CD4-positive, alpha-beta T cell (primary cell): ENCODE measurements around the gene CNOT2. TPM values are rescaled to one million over a fixed set of nuclear protein-coding genes. Genes with fewer than 3 reads are reported as not detected.
A peak's percentile ranks its signal among the peaks of the same experiment; 100 is the strongest.

ENCODE experiments used
- ATAC-seq: fragments of 200-7000 bp; cut with Tn5 transposase; one replicate; pipeline ENCODE4 v1.10.0; 2022; ENCODE audit warnings: mild to moderate bottlenecking; ENCODE audit not compliant: poor library complexity
- CTCF ChIA-PET: fragments of 350-600 bp; sonication (Branson Sonifier 250); formaldehyde crosslinking; loops from one replicate; lab custom pipeline; 2021; ENCODE audit warnings: antibody characterized with exemption, inconsistent platforms; lab: Charles Lee
- POLR2A ChIA-PET: fragments of 350-600 bp; sonication (Branson Sonifier 250); formaldehyde crosslinking; loops from one replicate; lab custom pipeline; 2021; ENCODE audit warnings: antibody characterized with exemption, inconsistent platforms; lab: Charles Lee
- DNase-seq, 14 experiments: peaks; one replicate each; pipeline ENCODE4 v3.0.0-alpha.2; 2013 to 2020; ENCODE audit warnings: mixed read lengths in 2 of 14
- H3K27ac ChIP-seq, 2 donors: one replicate each; pipeline versions ENCODE4 v1.5.1 to v1.7.0; 2013; ENCODE audit warnings: low read length in 2 of 2, low read depth in 1 of 2, mild to moderate bottlenecking in 1 of 2
- H3K27me3 ChIP-seq, 2 experiments: 1 replicate in 1 of 2; 2 replicates in 1 of 2; pipeline versions ENCODE4 v1.6.1 to v1.7.0; 2013; ENCODE audit warnings: low read length in 2 of 2, control low read depth in 1 of 2, mild to moderate bottlenecking in 1 of 2, moderate library complexity in 1 of 2; ENCODE audit not compliant: insufficient read depth in 2 of 2, control insufficient read depth in 1 of 2
- H3K36me3 ChIP-seq: one replicate; pipeline ENCODE4 v1.6.1; 2013; ENCODE audit warnings: low read length, control low read depth; ENCODE audit not compliant: insufficient read depth
- H3K4me1 ChIP-seq: one replicate; pipeline ENCODE4 v1.6.1; 2013; ENCODE audit warnings: low read length, control low read depth; ENCODE audit not compliant: insufficient read depth
- H3K4me3 ChIP-seq: one replicate; pipeline ENCODE4 v1.5.1; 2013; ENCODE audit warnings: mild to moderate bottlenecking, low read length, moderate library complexity
- H3K9me3 ChIP-seq, 2 experiments: 1 replicate in 1 of 2; 2 replicates in 1 of 2; pipeline versions ENCODE4 v1.6.1 to v1.7.0; 2013; ENCODE audit warnings: low read length in 2 of 2, mild to moderate bottlenecking in 2 of 2, control low read depth in 1 of 2, moderate library complexity in 1 of 2; ENCODE audit not compliant: control insufficient read depth in 1 of 2, insufficient read depth in 1 of 2
- H3K27ac Mint-ChIP-seq: one replicate; pipeline ENCODE4 v1.8.0; 2020; ENCODE audit warnings: mixed read lengths
- H3K27me3 Mint-ChIP-seq: one replicate; pipeline ENCODE4 v1.8.0; 2021; ENCODE audit warnings: mixed read lengths
- H3K36me3 Mint-ChIP-seq: one replicate; pipeline ENCODE4 v1.8.0; 2021; ENCODE audit warnings: low read depth, mixed read lengths
- H3K4me1 Mint-ChIP-seq: one replicate; pipeline ENCODE4 v1.8.0; 2021; ENCODE audit warnings: low read depth, mixed read lengths
- H3K4me3 Mint-ChIP-seq: one replicate; pipeline ENCODE4 v1.8.0; 2020; ENCODE audit warnings: mild to moderate bottlenecking, mixed read lengths
- H3K9me3 Mint-ChIP-seq: one replicate; pipeline ENCODE4 v1.8.0; 2020; ENCODE audit warnings: mixed read lengths
- intact Hi-C, 2 experiments: fragments of 100-400 bp; cut with DNase I in 1 of 2; cut with micrococcal nuclease in 1 of 2; formaldehyde crosslinking; loops; one replicate each; pipeline versions ENCODE4 v1.15.1 to v1.9.0; 2023 to 2025; cut with DNase I, micrococcal nuclease
- total RNA-seq, 174 experiments: library from RNA in 2 of 174; stranded (reverse) in 2 of 174; gene quantifications; one replicate each; pipeline ENCODE4 v1.2.3 and lab custom pipeline; 2021 to 2026
- TF ChIP-seq, protein P1 (sequence below): fragments of 200-600 bp; IDR thresholded peaks from one replicate; pipeline ENCODE4 v1.8.0; 2022; ENCODE audit warnings: antibody characterized with exemption, mild to moderate bottlenecking

The CNOT2 gene
- total RNA-seq, 2 experiments from 2014 or later = 107 to 121 TPM

GRCh38 chr12:70248876-70249275, 5.6 kb downstream of the CNOT2 start:
- Histone ChIP-seq H3K9me3 (no peaks in the 10 kb centered on the region), H3K36me3 (peaks cover 3% of the 10 kb centered on the region), H3K4me1 (peaks cover 9% of the 10 kb centered on the region), H3K27me3 (no peaks in the 10 kb centered on the region), H3K4me3 (no peak overlapping the region), H3K27ac (no peak overlapping the region)
- Mint-ChIP-seq H3K9me3 (no peaks in the 10 kb centered on the region), H3K4me3 (no peak overlapping the region), H3K36me3 (peaks cover 33% of the 10 kb centered on the region), H3K27me3 (no peaks in the 10 kb centered on the region), H3K27ac (no peak overlapping the region), H3K4me1 (peaks cover 92% of the 10 kb centered on the region)
- intact Hi-C loops = loop anchor here in 1 of 2 experiments (10.0 kb wide), 2 partner anchors 1516 to 1586 kb away; partner anchors contain the start of gene TBC1D15
- ChIA-PET CTCF (no interaction called here), POLR2A (no interaction called here)
- TF ChIP-seq, protein P1, sequence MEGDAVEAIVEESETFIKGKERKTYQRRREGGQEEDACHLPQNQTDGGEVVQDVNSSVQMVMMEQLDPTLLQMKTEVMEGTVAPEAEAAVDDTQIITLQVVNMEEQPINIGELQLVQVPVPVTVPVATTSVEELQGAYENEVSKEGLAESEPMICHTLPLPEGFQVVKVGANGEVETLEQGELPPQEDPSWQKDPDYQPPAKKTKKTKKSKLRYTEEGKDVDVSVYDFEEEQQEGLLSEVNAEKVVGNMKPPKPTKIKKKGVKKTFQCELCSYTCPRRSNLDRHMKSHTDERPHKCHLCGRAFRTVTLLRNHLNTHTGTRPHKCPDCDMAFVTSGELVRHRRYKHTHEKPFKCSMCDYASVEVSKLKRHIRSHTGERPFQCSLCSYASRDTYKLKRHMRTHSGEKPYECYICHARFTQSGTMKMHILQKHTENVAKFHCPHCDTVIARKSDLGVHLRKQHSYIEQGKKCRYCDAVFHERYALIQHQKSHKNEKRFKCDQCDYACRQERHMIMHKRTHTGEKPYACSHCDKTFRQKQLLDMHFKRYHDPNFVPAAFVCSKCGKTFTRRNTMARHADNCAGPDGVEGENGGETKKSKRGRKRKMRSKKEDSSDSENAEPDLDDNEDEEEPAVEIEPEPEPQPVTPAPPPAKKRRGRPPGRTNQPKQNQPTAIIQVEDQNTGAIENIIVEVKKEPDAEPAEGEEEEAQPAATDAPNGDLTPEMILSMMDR = no peak
- no peak for DNase-seq
- no peak for ATAC-seq

DNA sequence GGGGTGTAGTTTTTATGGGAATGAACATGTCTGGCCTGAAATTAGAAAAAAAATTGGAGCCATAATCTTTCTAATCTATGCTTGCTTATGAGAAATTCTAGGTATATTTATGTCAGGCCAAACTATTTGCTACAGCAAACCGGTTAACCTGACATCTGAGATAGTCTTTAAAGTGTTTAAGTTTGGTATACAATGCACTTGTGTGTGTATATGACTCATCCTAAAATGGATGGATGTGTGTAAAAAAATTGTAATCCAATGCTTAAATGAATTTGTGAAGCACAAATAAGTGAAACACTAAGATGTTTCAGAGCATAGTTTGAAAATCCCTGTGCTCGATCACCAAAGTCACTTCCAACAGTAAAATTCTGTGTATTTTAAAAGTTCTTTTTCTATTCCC, 6.7 kb downstream of the CNOT2 start:
- Mint-ChIP-seq H3K4me1 (peaks cover 90% of the 10 kb centered on the region), H3K27me3 (no peaks in the 10 kb centered on the region), H3K9me3 (no peaks in the 10 kb centered on the region), H3K36me3 (peaks cover 23% of the 10 kb centered on the region), H3K4me3 (no peak overlapping the region), H3K27ac (no peak overlapping the region)
- CTCF ChIA-PET = no interaction called here
- TF ChIP-seq, protein P1 = no peak
- no peak for ATAC-seq
- no peaks in the 10 kb centered on the region for H3K9me3 ChIP-seq
- peaks cover 9% of the 10 kb centered on the region for H3K4me1 ChIP-seq
- POLR2A ChIA-PET = no interaction called here
- intact Hi-C loops = loop anchor here in 1 of 2 experiments (10.0 kb wide), 2 partner anchors 1515 to 1585 kb away; partner anchors contain the start of gene TBC1D15
- no peaks in the 10 kb centered on the region for H3K27me3 ChIP-seq
- DNase-seq = no peak
- no peak overlapping the region for H3K27ac ChIP-seq
- H3K36me3 ChIP-seq = peaks cover 3% of the 10 kb centered on the region
- no peak overlapping the region for H3K4me3 ChIP-seq

DNA sequence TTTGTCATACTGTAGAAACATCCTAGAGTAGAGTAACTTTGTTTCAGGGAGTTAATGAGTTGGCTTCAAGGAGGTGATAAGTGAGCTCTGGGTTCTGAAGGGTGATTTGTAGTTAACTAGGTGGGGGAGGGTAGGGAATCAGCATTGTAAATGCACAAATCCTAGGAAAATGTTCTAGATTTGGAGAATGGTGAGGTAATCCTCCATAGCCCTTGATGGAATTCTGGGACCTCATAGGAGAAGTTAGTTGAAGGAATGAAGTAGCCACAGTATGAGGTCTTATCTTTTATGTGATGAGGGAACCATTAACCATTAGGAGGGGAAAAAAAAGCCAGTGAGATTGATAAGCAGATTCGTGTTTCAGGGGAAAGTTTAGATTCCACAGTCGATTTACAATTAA, 8.0 kb downstream of the CNOT2 start:
- CTCF ChIA-PET = no interaction called here
- Mint-ChIP-seq H3K4me3 (peak overlapping the region; percentile 7), H3K36me3 (peaks cover 19% of the 10 kb centered on the region), H3K9me3 (no peaks in the 10 kb centered on the region), H3K27ac (peak overlapping the region; percentile 63), H3K4me1 (peaks cover 90% of the 10 kb centered on the region), H3K27me3 (no peaks in the 10 kb centered on the region)
- Histone ChIP-seq H3K27me3 (no peaks in the 10 kb centered on the region), H3K4me1 (peaks cover 9% of the 10 kb centered on the region), H3K36me3 (peaks cover 3% of the 10 kb centered on the region), H3K9me3 (no peaks in the 10 kb centered on the region), H3K27ac (no peak overlapping the region), H3K4me3 (no peak overlapping the region)
- ATAC-seq = no peak
- POLR2A ChIA-PET = interaction anchor here (0.6 kb wide), 1 partner anchor 1597 kb away, joined by 4 read pairs; no protein-coding TSS in a partner anchor
- DNase-seq = no peak
- TF ChIP-seq, protein P1 = no peak
- intact Hi-C loops = no loop called here
